AG10803 (cell line): ENCODE measurements around the gene ACOT8.

ENCODE experiments used
- DNase-seq: peaks from one replicate; pipeline ENCODE4 v3.0.0; 2010; ENCODE audit warnings: low read depth
- H3K4me3 ChIP-seq: 2 replicates; pipeline ENCODE4 v1.5.1; 2011; ENCODE audit warnings: mild to moderate bottlenecking, low read length, control low read depth
- TF ChIP-seq, protein P1 (sequence below): conservative IDR thresholded peaks from 2 replicates; pipeline ENCODE4 v1.5.1; 2011; ENCODE audit warnings: mild to moderate bottlenecking, low read length, control low read depth, inconsistent platforms

Gene ACOT8

GRCh38 chr20:45898285-45898684 lies 41.1 kb upstream of the ACOT8 start:
- H3K4me3 ChIP-seq = no peak overlapping the region
- TF ChIP-seq, protein P1, sequence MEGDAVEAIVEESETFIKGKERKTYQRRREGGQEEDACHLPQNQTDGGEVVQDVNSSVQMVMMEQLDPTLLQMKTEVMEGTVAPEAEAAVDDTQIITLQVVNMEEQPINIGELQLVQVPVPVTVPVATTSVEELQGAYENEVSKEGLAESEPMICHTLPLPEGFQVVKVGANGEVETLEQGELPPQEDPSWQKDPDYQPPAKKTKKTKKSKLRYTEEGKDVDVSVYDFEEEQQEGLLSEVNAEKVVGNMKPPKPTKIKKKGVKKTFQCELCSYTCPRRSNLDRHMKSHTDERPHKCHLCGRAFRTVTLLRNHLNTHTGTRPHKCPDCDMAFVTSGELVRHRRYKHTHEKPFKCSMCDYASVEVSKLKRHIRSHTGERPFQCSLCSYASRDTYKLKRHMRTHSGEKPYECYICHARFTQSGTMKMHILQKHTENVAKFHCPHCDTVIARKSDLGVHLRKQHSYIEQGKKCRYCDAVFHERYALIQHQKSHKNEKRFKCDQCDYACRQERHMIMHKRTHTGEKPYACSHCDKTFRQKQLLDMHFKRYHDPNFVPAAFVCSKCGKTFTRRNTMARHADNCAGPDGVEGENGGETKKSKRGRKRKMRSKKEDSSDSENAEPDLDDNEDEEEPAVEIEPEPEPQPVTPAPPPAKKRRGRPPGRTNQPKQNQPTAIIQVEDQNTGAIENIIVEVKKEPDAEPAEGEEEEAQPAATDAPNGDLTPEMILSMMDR = no peak
- no peak for DNase-seq

DNA sequence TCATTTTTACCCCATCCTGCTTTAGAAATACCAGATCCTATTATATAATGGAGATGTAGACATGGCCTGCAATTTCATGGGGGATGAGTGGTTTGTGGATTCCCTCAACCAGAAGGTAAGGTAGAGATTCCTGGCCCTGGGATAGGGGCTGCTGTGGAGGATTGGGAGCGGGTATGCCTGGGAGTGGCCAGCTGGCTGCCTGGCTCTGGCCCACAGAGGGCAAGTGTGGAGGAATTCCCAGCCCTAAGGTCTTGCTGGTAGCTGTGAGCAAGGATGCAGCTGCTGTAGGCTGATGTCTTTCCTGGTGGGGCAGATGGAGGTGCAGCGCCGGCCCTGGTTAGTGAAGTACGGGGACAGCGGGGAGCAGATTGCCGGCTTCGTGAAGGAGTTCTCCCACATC lies 40.5 kb upstream of the ACOT8 start:
- no peak overlapping the region for H3K4me3 ChIP-seq
- DNase-seq = no peak
- TF ChIP-seq, protein P1 = no peak

DNA sequence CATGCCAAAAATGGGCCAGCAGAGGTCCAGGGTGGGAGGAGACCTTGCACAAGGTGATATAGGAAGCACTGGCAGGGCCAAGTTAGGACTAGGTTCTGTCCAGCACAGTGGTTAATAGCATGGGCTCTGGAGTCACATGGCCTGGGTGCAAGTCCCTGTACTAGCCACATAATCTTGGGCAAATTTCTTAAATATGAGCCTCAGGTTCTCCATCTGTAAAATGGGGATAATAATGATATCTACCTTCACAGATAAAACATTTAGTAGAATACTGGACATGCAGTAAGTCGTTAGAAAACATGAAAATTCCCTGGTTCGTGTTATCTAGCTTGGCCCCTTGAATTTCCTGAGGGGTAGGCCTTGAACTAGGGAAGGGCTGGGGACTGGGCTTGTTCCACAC lies 40.1 kb upstream of the ACOT8 start:
- no peak overlapping the region for H3K4me3 ChIP-seq
- TF ChIP-seq, protein P1 = no peak
- no peak for DNase-seq

DNA sequence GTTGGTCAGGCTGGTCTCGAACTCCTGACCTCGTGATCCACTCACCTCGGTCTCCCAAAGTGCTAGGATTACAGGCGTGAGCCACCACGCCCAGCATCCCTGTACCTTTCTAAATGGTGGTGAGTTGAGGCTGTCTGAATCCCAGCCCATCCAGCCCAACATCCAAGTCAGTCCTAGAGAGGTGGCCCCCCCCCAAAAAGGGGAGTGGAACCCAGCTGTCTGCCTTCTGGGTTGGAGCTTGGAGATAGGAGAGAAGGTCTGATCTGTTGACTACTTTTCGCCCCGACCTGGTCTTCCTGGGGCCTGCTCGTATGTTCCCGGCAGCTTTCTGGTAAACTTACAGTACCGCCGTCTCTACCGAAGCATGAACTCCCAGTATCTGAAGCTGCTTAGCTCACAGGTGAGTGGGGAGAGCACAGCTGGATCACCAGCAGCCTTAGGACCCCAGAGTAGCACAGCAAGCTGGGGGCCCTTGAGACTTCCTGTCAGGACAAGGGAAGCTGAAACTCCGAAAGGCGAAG lies 39.5 kb upstream of the ACOT8 start:
- TF ChIP-seq, protein P1 = no peak
- no peak overlapping the region for H3K4me3 ChIP-seq
- no peak for DNase-seq

DNA sequence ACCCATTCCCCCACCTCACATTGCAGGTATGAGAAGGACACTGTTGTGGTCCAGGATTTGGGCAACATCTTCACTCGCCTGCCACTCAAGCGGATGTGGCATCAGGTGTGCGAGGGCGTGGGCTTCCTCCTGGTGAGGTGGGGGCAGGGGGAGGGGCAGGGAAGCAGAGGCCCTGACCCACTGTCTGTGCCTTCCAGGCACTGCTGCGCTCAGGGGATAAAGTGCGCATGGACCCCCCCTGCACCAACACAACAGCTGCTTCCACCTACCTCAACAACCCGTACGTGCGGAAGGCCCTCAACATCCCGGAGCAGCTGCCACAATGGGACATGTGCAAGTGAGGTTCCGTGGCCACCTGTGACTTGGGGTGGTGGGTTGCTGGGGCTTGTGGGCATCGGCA lies 37.6 kb upstream of the ACOT8 start:
- TF ChIP-seq, protein P1 = no peak
- H3K4me3 ChIP-seq = no peak overlapping the region
- no peak for DNase-seq

- TF ChIP-seq, protein P1 = no peak
- H3K4me3 ChIP-seq = no peak overlapping the region
- DNase-seq = peak; percentile 6
Observed at GRCh38 chr20:45893831-45894230, 36.6 kb upstream of the ACOT8 start.

- H3K4me3 ChIP-seq = no peak overlapping the region; the same call in 1 of the 2 replicates
- DNase-seq = no peak
- TF ChIP-seq, protein P1 = no peak
Observed at GRCh38 chr20:45892828-45893500, 35.8 kb upstream of the ACOT8 start.
